UCSD-AML1 (cell line): ENCODE measurements around the gene TBX20.
"Not testable (repeated sequence)": the region's sequence is repeated elsewhere in the genome, so short reads cannot be mapped to it uniquely, and the experiment has no call there.

Experiments used
- DNase-seq: peaks from one replicate; lab custom pipeline; 2025; ENCODE audit not compliant: unreplicated experiment; lab: John Stamatoyannopoulos, UW

Gene TBX20

GRCh38 chr7:35255443-35256255 is 1.7 kb upstream of the TBX20 start:
- DNase-seq, result no peak

- DNase-seq, result no peak
These were observed 869 bp upstream of the TBX20 start for GRCh38 chr7:35254496-35255442.

- no peak for DNase-seq
These were observed 515 bp downstream of the TBX20 start for GRCh38 chr7:35253460-35253709.

- no peak for DNase-seq
These were observed 1.1 kb downstream of the TBX20 start for GRCh38 chr7:35252612-35253459.

GRCh38 chr7:35251606-35252310 is 2.1 kb downstream of the TBX20 start:
- no peak for DNase-seq

GRCh38 chr7:35250941-35251340 is 3.0 kb downstream of the TBX20 start:
- no peak for DNase-seq

GRCh38 chr7:35250452-35250851 is 3.4 kb downstream of the TBX20 start:
- DNase-seq, result no peak

- no peak for DNase-seq
These were observed 4.4 kb downstream of the TBX20 start for GRCh38 chr7:35249537-35249907.

GRCh38 chr7:35248576-35249536 is 5.0 kb downstream of the TBX20 start:
- DNase-seq, result no peak

- no peak for DNase-seq
These were observed 7.1 kb downstream of the TBX20 start for GRCh38 chr7:35246819-35247218.

- DNase-seq, result no peak
These were observed 12.0 kb downstream of the TBX20 start for GRCh38 chr7:35241884-35242283.

- DNase-seq, result no peak
These were observed 12.5 kb downstream of the TBX20 start for GRCh38 chr7:35241436-35241835.

GRCh38 chr7:35241008-35241407 is 12.9 kb downstream of the TBX20 start:
- not testable (repeated sequence) for DNase-seq

- not testable (repeated sequence) for DNase-seq
These were observed 15.4 kb downstream of the TBX20 start for GRCh38 chr7:35238456-35238855.

GRCh38 chr7:35232994-35233393 is 20.9 kb downstream of the TBX20 start:
- DNase-seq, result no peak

- not testable (repeated sequence) for DNase-seq
These were observed 22.7 kb downstream of the TBX20 start for GRCh38 chr7:35231221-35231620.

GRCh38 chr7:35229116-35229780 is 24.7 kb downstream of the TBX20 start:
- DNase-seq, result not testable (repeated sequence)

GRCh38 chr7:35228496-35229051 is 25.3 kb downstream of the TBX20 start:
- not testable (repeated sequence) for DNase-seq

GRCh38 chr7:35227438-35227837 is 26.5 kb downstream of the TBX20 start:
- DNase-seq, result not testable (repeated sequence)
